ENCODE results near the gene QRICH2.

- TF ChIP-seq POLR2A (conservative IDR thresholded peaks at IDR 0.05) (peak; percentile 29), TEAD4 (IDR thresholded peaks at IDR 0.05; ENCODE audit: low read length) (no peak; the same call in none of the 2 replicates), TEAD4 (CRISPR knock-in tag; IDR thresholded peaks at IDR 0.05; ENCODE audit: borderline replicate concordance) (no peak), KLF16 (IDR thresholded peaks at IDR 0.05) (no peak), YY1 (IDR thresholded peaks at IDR 0.05; ENCODE audit: borderline replicate concordance in 1 of 3, control insufficient read depth in 1 of 3, extremely low read depth in 1 of 3, insufficient read depth in 3 of 3, insufficient read length in 1 of 3, insufficient replicate concordance in 2 of 3, low read depth in 1 of 3, low read length in 2 of 3) (peak in 2 of 3 experiments; percentile 8 to 50)
These were observed 37.1 kb downstream of the QRICH2 start for GRCh38 chr17:76270770-76271668.

All from K562 (cell line).